Activated CD8-positive, alpha-beta memory T cell treated with anti-CD3 and anti-CD28 coated beads for 36 hours (primary cell): ENCODE results near the gene SAPCD2. TPM values are rescaled to one million over a fixed set of nuclear protein-coding genes. Genes with fewer than 3 reads are reported as not detected.

Experiments
- CTCF ChIA-PET: fragments of 350-600 bp; sonication (Branson Sonifier 250); formaldehyde crosslinking; loops from one replicate; lab custom pipeline; 2021; ENCODE audit warnings: antibody characterized with exemption; lab: Charles Lee
- POLR2A ChIA-PET: fragments of 350-600 bp; sonication (Branson Sonifier 250); formaldehyde crosslinking; loops from one replicate; lab custom pipeline; 2021; ENCODE audit warnings: antibody characterized with exemption; lab: Charles Lee
- total RNA-seq, 2 experiments: library from RNA; stranded (reverse); gene quantifications; one replicate each; pipeline ENCODE4 v1.2.3, GENCODE V29; 2021

The SAPCD2 gene
- total RNA-seq, 2 experiments from 2014 or later = 16.4 to 16.5 TPM

- ChIA-PET CTCF (interaction anchor here (0.6 to 6.0 kb wide), 3 partner anchors 13 to 48 kb away, joined by 3 to 31 read pairs (median 3); partner anchors contain the start of gene SAPCD2), POLR2A (interaction anchor here (0.5 kb wide), 1 partner anchor 151 kb away, joined by 3 read pairs; no protein-coding TSS in a partner anchor)
Observed at GRCh38 chr9:137022662-137023008, 47.7 kb downstream of the SAPCD2 start.

- ChIA-PET POLR2A (interaction anchor here (0.5 to 0.6 kb wide), 2 partner anchors 150 to 211 kb away, joined by 3 to 5 read pairs; no protein-coding TSS in a partner anchor), CTCF (interaction anchor here (0.6 to 6.0 kb wide), 3 partner anchors 13 to 48 kb away, joined by 3 to 31 read pairs (median 3); partner anchors contain the start of gene SAPCD2)
Observed at GRCh38 chr9:137021979-137022661, 48.2 kb downstream of the SAPCD2 start.

- CTCF ChIA-PET = interaction anchor here (1.0 to 6.0 kb wide), 2 partner anchors 8 to 14 kb away, joined by 4 to 31 read pairs; no protein-coding TSS in a partner anchor
- POLR2A ChIA-PET = interaction anchor here (0.6 to 1.2 kb wide), 2 partner anchors 13 to 210 kb away, joined by 3 to 5 read pairs; no protein-coding TSS in a partner anchor
Observed at GRCh38 chr9:137021568-137021978, 48.8 kb downstream of the SAPCD2 start.

- POLR2A ChIA-PET = interaction anchor here (1.2 kb wide), 1 partner anchor 14 kb away, joined by 3 read pairs; no protein-coding TSS in a partner anchor
Observed at GRCh38 chr9:137020771-137021567, 49.4 kb downstream of the SAPCD2 start.

GRCh38 chr9:137019891-137020683, 50.3 kb downstream of the SAPCD2 start:
- CTCF ChIA-PET = interaction anchor here (0.7 to 6.0 kb wide), 6 partner anchors 9 to 250 kb away, joined by 3 to 31 read pairs (median 4); partner anchors contain the start of gene ABCA2
- POLR2A ChIA-PET = interaction anchor here (0.6 to 1.2 kb wide), 2 partner anchors 15 to 577 kb away, joined by 3 to 6 read pairs; no protein-coding TSS in a partner anchor

More at GRCh38 chr9:137020771-137021567, 49.4 kb downstream of the SAPCD2 start:
- CTCF ChIA-PET = interaction anchor here (1.0 to 6.0 kb wide), 3 partner anchors 8 to 43 kb away, joined by 4 to 31 read pairs (median 4); no protein-coding TSS in a partner anchor

- ChIA-PET CTCF (interaction anchor here (0.7 to 6.0 kb wide), 6 partner anchors 10 to 248 kb away, joined by 3 to 31 read pairs (median 6); partner anchors contain the start of gene ABCA2), POLR2A (no interaction called here)
Observed at GRCh38 chr9:137018761-137019559, 51.4 kb downstream of the SAPCD2 start.

- CTCF ChIA-PET = interaction anchor here (1.5 to 6.0 kb wide), 2 partner anchors 17 to 50 kb away, joined by 7 to 31 read pairs; no protein-coding TSS in a partner anchor
Observed at GRCh38 chr9:137017791-137018497, 52.4 kb downstream of the SAPCD2 start.

GRCh38 chr9:137017071-137017470, 53.3 kb downstream of the SAPCD2 start:
- CTCF ChIA-PET = interaction anchor here (3.1 kb wide), 1 partner anchor 12 kb away, joined by 10 read pairs; the partner anchor contains the start of gene ABCA2
- POLR2A ChIA-PET = no interaction called here

More at GRCh38 chr9:137017791-137018497, 52.4 kb downstream of the SAPCD2 start:
- POLR2A ChIA-PET = no interaction called here

- ChIA-PET POLR2A (no interaction called here), CTCF (interaction anchor here (3.1 kb wide), 1 partner anchor 13 kb away, joined by 10 read pairs; the partner anchor contains the start of gene ABCA2)
Observed at GRCh38 chr9:137016436-137016835, 53.9 kb downstream of the SAPCD2 start.

GRCh38 chr9:137015976-137016375, 54.4 kb downstream of the SAPCD2 start:
- CTCF ChIA-PET = interaction anchor here (3.1 kb wide), 1 partner anchor 13 kb away, joined by 10 read pairs; the partner anchor contains the start of gene ABCA2
- POLR2A ChIA-PET = no interaction called here

- CTCF ChIA-PET = interaction anchor here (3.1 kb wide), 1 partner anchor 13 kb away, joined by 10 read pairs; the partner anchor contains the start of gene ABCA2
- POLR2A ChIA-PET = no interaction called here
Observed at GRCh38 chr9:137015540-137015930, 54.8 kb downstream of the SAPCD2 start.

- ChIA-PET CTCF (interaction anchor here (3.1 kb wide), 1 partner anchor 14 kb away, joined by 10 read pairs; the partner anchor contains the start of gene ABCA2), POLR2A (no interaction called here)
Observed at GRCh38 chr9:137014776-137015539, 55.4 kb downstream of the SAPCD2 start.

GRCh38 chr9:137014166-137014565, 56.2 kb downstream of the SAPCD2 start:
- CTCF ChIA-PET = interaction anchor here (3.1 kb wide), 1 partner anchor 15 kb away, joined by 10 read pairs; the partner anchor contains the start of gene ABCA2
- POLR2A ChIA-PET = no interaction called here

GRCh38 chr9:137013571-137013940, 56.8 kb downstream of the SAPCD2 start:
- POLR2A ChIA-PET = no interaction called here
- CTCF ChIA-PET = no interaction called here

- ChIA-PET POLR2A (no interaction called here), CTCF (no interaction called here)
Observed at GRCh38 chr9:137012694-137013570, 57.4 kb downstream of the SAPCD2 start.
